GM12864 (cell line): ENCODE measurements around the gene ISY1.
"Not testable (repeated sequence)": the region's sequence is repeated elsewhere in the genome, so short reads cannot be mapped to it uniquely, and the experiment has no call there.

ENCODE experiments used
- DNase-seq: peaks from one replicate; pipeline ENCODE4 v3.0.0-alpha.2; 2011; ENCODE audit warnings: low read depth
- H3K4me3 ChIP-seq: 2 replicates; pipeline ENCODE4 v1.5.1; 2011; ENCODE audit warnings: mild to moderate bottlenecking, low read depth, low read length, control low read depth
- TF ChIP-seq, protein P1 (sequence below): IDR thresholded peaks from 2 replicates; pipeline ENCODE4 v1.5.1; 2011; ENCODE audit warnings: low read depth, mild to moderate bottlenecking, moderate library complexity, low read length, control low read depth, inconsistent platforms; ENCODE audit errors: missing control alignments

Gene ISY1

GRCh38 chr3:129101370-129102138 lies 59.3 kb downstream of the ISY1 start:
- DNase-seq, result no peak
- H3K4me3 ChIP-seq, result no peak overlapping the region
- TF ChIP-seq, protein P1, sequence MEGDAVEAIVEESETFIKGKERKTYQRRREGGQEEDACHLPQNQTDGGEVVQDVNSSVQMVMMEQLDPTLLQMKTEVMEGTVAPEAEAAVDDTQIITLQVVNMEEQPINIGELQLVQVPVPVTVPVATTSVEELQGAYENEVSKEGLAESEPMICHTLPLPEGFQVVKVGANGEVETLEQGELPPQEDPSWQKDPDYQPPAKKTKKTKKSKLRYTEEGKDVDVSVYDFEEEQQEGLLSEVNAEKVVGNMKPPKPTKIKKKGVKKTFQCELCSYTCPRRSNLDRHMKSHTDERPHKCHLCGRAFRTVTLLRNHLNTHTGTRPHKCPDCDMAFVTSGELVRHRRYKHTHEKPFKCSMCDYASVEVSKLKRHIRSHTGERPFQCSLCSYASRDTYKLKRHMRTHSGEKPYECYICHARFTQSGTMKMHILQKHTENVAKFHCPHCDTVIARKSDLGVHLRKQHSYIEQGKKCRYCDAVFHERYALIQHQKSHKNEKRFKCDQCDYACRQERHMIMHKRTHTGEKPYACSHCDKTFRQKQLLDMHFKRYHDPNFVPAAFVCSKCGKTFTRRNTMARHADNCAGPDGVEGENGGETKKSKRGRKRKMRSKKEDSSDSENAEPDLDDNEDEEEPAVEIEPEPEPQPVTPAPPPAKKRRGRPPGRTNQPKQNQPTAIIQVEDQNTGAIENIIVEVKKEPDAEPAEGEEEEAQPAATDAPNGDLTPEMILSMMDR, result no peak

GRCh38 chr3:129100274-129100673 lies 60.6 kb downstream of the ISY1 start:
- H3K4me3 ChIP-seq, result no peak overlapping the region
- TF ChIP-seq, protein P1, result no peak
- no peak for DNase-seq

DNA sequence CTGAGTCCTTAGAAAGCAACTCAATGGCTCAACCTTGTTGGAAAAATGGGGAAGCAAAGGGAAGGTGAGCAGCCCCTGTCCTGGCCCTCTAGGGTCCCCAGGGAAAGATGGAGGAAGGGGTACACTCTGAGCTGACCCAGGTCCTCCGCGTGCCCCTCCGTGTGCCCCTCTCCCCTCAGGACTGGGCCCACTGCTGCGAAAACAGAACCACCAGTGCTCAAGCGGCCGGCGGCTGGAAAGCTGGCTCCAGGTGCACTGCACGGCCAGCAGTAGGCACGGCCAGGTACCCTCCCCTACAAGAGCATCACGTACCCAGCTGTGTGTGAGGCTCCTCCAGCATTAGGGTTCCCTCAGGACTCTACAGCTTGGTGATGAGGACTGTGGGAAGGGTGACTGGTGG lies 65.6 kb downstream of the ISY1 start:
- TF ChIP-seq, protein P1, result no peak
- no peak overlapping the region for H3K4me3 ChIP-seq
- no peak for DNase-seq

GRCh38 chr3:129088312-129088711 lies 72.6 kb downstream of the ISY1 start:
- H3K4me3 ChIP-seq, DNase-seq: not testable (repeated sequence)

DNA sequence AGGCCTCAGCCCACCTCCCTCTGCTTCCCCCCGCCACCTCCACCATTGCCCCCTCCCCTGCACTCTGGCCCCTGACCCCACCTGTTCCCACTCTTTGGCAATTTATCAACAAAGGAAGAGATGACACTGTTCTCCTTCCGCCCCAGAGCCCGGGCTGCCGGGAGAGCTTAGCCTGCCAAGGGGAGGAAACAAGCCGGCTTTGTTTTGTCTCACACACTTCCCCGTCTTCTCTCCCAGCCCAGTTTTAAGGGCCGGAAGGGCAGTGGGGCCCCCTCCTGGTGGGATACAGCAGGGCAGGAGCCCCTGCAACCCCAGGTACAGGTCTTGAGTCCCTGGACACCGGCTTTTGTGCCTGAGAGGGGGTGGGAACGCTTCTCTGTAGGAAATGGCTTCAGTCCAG lies 73.0 kb downstream of the ISY1 start:
- DNase-seq, result not testable (repeated sequence)

GRCh38 chr3:129087138-129087702 lies 73.6 kb downstream of the ISY1 start:
- TF ChIP-seq, protein P1, result no peak
- no peak overlapping the region for H3K4me3 ChIP-seq
- DNase-seq, result no peak

More for the DNA sequence above, 73.0 kb downstream of the ISY1 start:
- not testable (repeated sequence) for H3K4me3 ChIP-seq

- TF ChIP-seq, protein P1, result no peak
- no peak overlapping the region for H3K4me3 ChIP-seq
- DNase-seq, result no peak
Observed at GRCh38 chr3:129085818-129086217, 75.0 kb downstream of the ISY1 start.

GRCh38 chr3:129085165-129085715 lies 75.6 kb downstream of the ISY1 start:
- DNase-seq, result no peak
- TF ChIP-seq, protein P1, result no peak
- H3K4me3 ChIP-seq, result no peak overlapping the region
